SK-N-SH treated with all-trans-retinoic acid at 6 μM for 48 hours (cell line): ENCODE measurements around the gene SCN3B.

Experiments
- ARNTL ChIP-seq: fragments of 450-650 bp; formaldehyde crosslinking; IDR thresholded peaks from 2 replicates; pipeline ENCODE4 v1.5.0; 2020; ENCODE audit warnings: low read depth, mild to moderate bottlenecking, moderate library complexity, borderline replicate concordance
- CREB5 ChIP-seq: fragments of 250-450 bp; sonication (Bioruptor Pico); IDR thresholded peaks from 2 replicates; pipeline ENCODE4 v1.5.1; 2020; ENCODE audit warnings: low read depth, mild to moderate bottlenecking, moderate library complexity
- PATZ1 ChIP-seq: fragments of 250-450 bp; sonication (Bioruptor Pico); IDR thresholded peaks from 2 replicates; pipeline ENCODE4 v1.8.0; 2020; ENCODE audit warnings: mild to moderate bottlenecking, moderate library complexity, borderline replicate concordance
- TOX ChIP-seq: fragments of 250-450 bp; sonication (Bioruptor Pico); IDR thresholded peaks from 2 replicates; pipeline ENCODE4 v1.8.0; 2021; ENCODE audit warnings: mild to moderate bottlenecking, moderate library complexity, borderline replicate concordance
- ZNF70 ChIP-seq: fragments of 450-650 bp; formaldehyde crosslinking; IDR thresholded peaks from 2 replicates; pipeline ENCODE4 v1.5.0; 2020; ENCODE audit warnings: mild to moderate bottlenecking, moderate library complexity
- ZNF8 ChIP-seq: fragments of 450-650 bp; formaldehyde crosslinking; IDR thresholded peaks from 2 replicates; pipeline ENCODE4 v1.5.0; 2020; ENCODE audit warnings: mild to moderate bottlenecking, moderate library complexity

DNA sequence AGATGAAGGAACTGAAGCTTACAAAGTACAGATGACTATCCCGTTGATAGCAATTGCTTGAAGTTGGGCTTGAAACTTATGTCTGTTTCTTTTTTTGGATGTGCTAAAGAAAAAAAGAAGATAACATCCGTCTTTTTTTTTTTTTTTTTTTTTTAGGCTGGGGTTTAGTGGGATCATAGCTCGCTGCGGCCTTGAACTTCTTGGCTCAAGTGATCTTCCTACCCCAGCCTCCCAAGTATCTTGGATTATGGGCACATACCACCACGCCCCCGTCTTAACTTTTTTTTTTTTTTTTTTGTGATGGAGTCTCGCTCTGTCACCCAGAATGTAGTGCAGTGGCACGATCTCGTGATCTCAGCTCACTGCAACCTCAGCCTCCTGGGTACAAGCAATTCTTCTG is 40.8 kb upstream of the SCN3B start:
- TF ChIP-seq TOX (CRISPR knock-in tag) (no peak), ZNF70 (CRISPR knock-in tag) (no peak), CREB5 (CRISPR knock-in tag) (no peak), PATZ1 (CRISPR knock-in tag) (no peak), ZNF8 (no peak), ARNTL (no peak)
